GM06990 (cell line): ENCODE data around the gene PRKD3.

ENCODE experiments used
- DNase-seq: peaks from one replicate; pipeline ENCODE4 v3.0.0-alpha.2; 2011; ENCODE audit not compliant: insufficient read length; ENCODE audit errors: extremely low read depth
- H3K27me3 ChIP-seq: replicated peaks from 2 replicates; pipeline ENCODE4 v1.6.0; 2011; ENCODE audit warnings: low read length; ENCODE audit not compliant: control insufficient read depth, insufficient read depth
- H3K36me3 ChIP-seq: 2 replicates; pipeline ENCODE4 v1.5.1; 2011; ENCODE audit warnings: low read length; ENCODE audit not compliant: control insufficient read depth, insufficient read depth
- H3K4me3 ChIP-seq: replicated peaks from 2 replicates; pipeline ENCODE4 v1.5.1; 2011; ENCODE audit warnings: low read depth, mild to moderate bottlenecking, control low read depth, low read length
- TF ChIP-seq, protein P1 (sequence below): IDR thresholded peaks from 2 replicates; pipeline ENCODE4 v1.5.1; 2011; ENCODE audit warnings: low read length, control low read depth, mild to moderate bottlenecking, inconsistent platforms; ENCODE audit not compliant: insufficient read depth, poor library complexity, severe bottlenecking

The PRKD3 gene

DNA sequence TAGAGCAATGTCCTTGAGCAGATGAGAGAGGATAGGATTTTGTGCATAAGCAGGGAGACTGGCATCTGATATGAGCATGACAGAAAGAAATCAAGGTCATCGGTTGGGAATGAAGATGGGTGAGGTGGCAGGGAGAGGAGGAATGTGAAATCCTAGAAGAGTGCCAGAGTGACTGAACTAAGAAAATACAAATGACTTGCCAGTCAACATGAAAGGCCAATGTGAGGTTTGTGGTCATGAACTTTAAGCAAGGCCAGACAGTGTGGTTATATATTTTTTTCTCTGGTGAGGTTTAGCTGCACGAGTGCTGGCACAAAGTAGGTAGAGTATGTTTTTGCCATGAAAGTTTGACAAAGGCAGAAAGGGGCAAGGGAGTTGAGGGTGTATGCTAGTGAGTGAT lies 41.0 kb upstream of the PRKD3 start:
- no peaks in the 10 kb centered on the region for H3K36me3 ChIP-seq
- TF ChIP-seq, protein P1, sequence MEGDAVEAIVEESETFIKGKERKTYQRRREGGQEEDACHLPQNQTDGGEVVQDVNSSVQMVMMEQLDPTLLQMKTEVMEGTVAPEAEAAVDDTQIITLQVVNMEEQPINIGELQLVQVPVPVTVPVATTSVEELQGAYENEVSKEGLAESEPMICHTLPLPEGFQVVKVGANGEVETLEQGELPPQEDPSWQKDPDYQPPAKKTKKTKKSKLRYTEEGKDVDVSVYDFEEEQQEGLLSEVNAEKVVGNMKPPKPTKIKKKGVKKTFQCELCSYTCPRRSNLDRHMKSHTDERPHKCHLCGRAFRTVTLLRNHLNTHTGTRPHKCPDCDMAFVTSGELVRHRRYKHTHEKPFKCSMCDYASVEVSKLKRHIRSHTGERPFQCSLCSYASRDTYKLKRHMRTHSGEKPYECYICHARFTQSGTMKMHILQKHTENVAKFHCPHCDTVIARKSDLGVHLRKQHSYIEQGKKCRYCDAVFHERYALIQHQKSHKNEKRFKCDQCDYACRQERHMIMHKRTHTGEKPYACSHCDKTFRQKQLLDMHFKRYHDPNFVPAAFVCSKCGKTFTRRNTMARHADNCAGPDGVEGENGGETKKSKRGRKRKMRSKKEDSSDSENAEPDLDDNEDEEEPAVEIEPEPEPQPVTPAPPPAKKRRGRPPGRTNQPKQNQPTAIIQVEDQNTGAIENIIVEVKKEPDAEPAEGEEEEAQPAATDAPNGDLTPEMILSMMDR: no peak
- no peaks in the 10 kb centered on the region for H3K27me3 ChIP-seq
- no peak overlapping the region for H3K4me3 ChIP-seq
- DNase-seq: no peak

DNA sequence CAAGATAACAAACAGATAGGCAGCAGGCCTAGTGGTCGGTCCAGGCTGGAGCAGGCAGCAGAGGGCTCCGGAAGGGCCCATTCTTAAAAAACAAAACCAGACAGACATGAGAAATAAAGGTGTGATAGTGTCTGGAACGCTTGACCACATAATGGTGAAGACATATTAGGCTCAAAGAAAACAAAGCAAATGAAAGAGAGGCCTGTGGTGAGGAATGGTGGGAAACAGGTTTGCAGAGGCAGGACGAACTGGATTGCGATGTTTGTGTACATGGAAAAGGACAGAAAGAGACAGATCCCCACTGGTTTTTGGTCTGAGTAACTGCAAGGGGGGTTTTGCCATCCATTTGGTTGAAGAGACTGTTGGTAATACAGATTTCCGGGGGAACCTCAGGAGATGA lies 39.7 kb upstream of the PRKD3 start:
- TF ChIP-seq, protein P1: no peak
- no peaks in the 10 kb centered on the region for H3K36me3 ChIP-seq
- DNase-seq: no peak
- H3K4me3 ChIP-seq: no peak overlapping the region
- H3K27me3 ChIP-seq: no peaks in the 10 kb centered on the region

- TF ChIP-seq, protein P1: no peak
- DNase-seq: no peak
- H3K4me3 ChIP-seq: no peak overlapping the region
- no peaks in the 10 kb centered on the region for H3K36me3 ChIP-seq
- H3K27me3 ChIP-seq: no peaks in the 10 kb centered on the region
Observed at GRCh38 chr2:37361994-37362698, 37.5 kb upstream of the PRKD3 start.

- Histone ChIP-seq H3K27me3 (no peaks in the 10 kb centered on the region), H3K36me3 (no peaks in the 10 kb centered on the region), H3K4me3 (no peak overlapping the region)
- DNase-seq: no peak
- TF ChIP-seq, protein P1: no peak
Observed at GRCh38 chr2:37361216-37361815, 36.7 kb upstream of the PRKD3 start.

DNA sequence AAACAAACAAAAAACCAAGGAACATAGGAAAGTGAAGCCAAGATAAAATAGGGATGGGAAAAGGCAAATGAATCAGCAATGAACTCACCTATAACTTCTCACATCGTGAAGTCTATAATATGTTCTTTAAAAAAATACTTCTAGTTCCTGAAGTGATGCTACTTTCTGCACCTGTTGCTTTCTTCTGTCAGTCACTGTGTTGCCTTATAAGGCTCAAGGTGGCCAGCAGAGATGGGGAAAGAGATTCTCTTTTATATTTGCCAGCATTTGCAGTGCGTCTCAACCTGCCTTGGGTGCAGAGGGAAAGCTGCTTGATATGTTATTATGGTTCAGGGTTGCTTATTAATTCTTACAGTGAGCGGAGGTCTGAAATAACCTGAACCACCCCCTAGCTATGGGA lies 33.8 kb upstream of the PRKD3 start:
- no peak for DNase-seq
- Histone ChIP-seq H3K4me3 (no peak overlapping the region), H3K36me3 (no peaks in the 10 kb centered on the region), H3K27me3 (no peaks in the 10 kb centered on the region; the same call in 1 of the 2 replicates)
- TF ChIP-seq, protein P1: no peak
